ENCODE results near the gene CFAP20DC. TPM values are rescaled to one million over a fixed set of nuclear protein-coding genes. Genes with fewer than 3 reads are reported as not detected.

The CFAP20DC gene
- total and polyA plus RNA-seq, 2 of the 4 experiments (the other 2 are of a cell fraction): 1.2 to 1.6 TPM

- Histone ChIP-seq H2BK20ac (ENCODE audit: low read depth, low read length) (no peak overlapping the region), H3K23ac (ENCODE audit: low read depth, low read length) (no peak overlapping the region), H4K20me1 (ENCODE audit: insufficient read depth, low read length) (no peaks in the 10 kb centered on the region), H4K5ac (ENCODE audit: low read depth, low read length) (no peak overlapping the region), H2AFZ (replicated peaks; ENCODE audit: low read length, poor library complexity) (no peak overlapping the region), H3K56ac (ENCODE audit: extremely low read depth, insufficient read depth, low read length) (no peak overlapping the region), H2BK5ac (ENCODE audit: low read depth, low read length, poor library complexity, severe bottlenecking) (no peak overlapping the region), H3K79me1 (ENCODE audit: low read depth in 1 of 2, low read length in 2 of 2) (no peaks in the 10 kb centered on the region), H2BK120ac (ENCODE audit: low read depth, low read length) (no peak overlapping the region), H3K36me3 (ENCODE audit: control insufficient read depth, insufficient read depth, low read length) (no peaks in the 10 kb centered on the region), H3K18ac (ENCODE audit: low read depth, low read length) (no peak overlapping the region), H3K4ac (ENCODE audit: low read depth, low read length) (no peak overlapping the region), H3K4me2 (ENCODE audit: low read depth, low read length) (no peak overlapping the region), H3K9ac (ENCODE audit: low read depth, low read length) (no peak overlapping the region), H3K4me3 (ENCODE audit: insufficient read depth, low read depth, low read length) (no peak overlapping the region), H3K27ac (ENCODE audit: insufficient read depth, low read length) (no peak overlapping the region), H3K27me3 (ENCODE audit: control insufficient read depth, insufficient read depth, low read length) (no peaks in the 10 kb centered on the region), H3K14ac (replicated peaks; ENCODE audit: low read depth, low read length) (no peak overlapping the region), H2BK15ac (ENCODE audit: low read depth, low read length) (no peak overlapping the region), H3K9me3 (ENCODE audit: control insufficient read depth, insufficient read depth, low read length) (no peaks in the 10 kb centered on the region), H4K8ac (ENCODE audit: low read depth in 2 of 2, low read length in 2 of 2) (no peak overlapping the region), H2AK9ac (replicated peaks; ENCODE audit: low read depth, low read length, poor library complexity) (no peak overlapping the region), H3K4me1 (ENCODE audit: control insufficient read depth, insufficient read depth, low read length) (no peaks in the 10 kb centered on the region), H3K9me1 (ENCODE audit: insufficient read depth, low read length) (no peaks in the 10 kb centered on the region), H2AK5ac (ENCODE audit: low read depth, low read length) (no peak overlapping the region), H4K91ac (ENCODE audit: insufficient read depth, low read depth, low read length) (no peak overlapping the region)
- CTCF ChIA-PET: no interaction called here
- intact Hi-C loops (cut with micrococcal nuclease) (no loop called here), dilution Hi-C loops (cut with HindIII; ENCODE audit: low sequenced_read_pairs, unreplicated experiment) (no loop called here), in situ Hi-C loops (cut with MboI; ENCODE audit: low sequenced_read_pairs) (no loop called here)
- DNase-seq: no peak
- POLR2A ChIA-PET (ENCODE audit: unreplicated experiment): no interaction called here
- BruUV-seq (replicated peaks): no TSS peak
- TF ChIP-seq USF2 (IDR thresholded peaks at IDR 0.05; ENCODE audit: low read depth, low read length) (no peak), MAFK (IDR thresholded peaks at IDR 0.05; ENCODE audit: low read depth, low read length) (no peak), CTCF (conservative IDR thresholded peaks at IDR 0.05; ENCODE audit: low read depth, low read length) (no peak), FOS (IDR thresholded peaks at IDR 0.05; ENCODE audit: low read depth, low read length) (no peak), MAZ (IDR thresholded peaks at IDR 0.05; ENCODE audit: borderline replicate concordance, low read depth, low read length) (no peak), RCOR1 (IDR thresholded peaks at IDR 0.05; ENCODE audit: insufficient replicate concordance, low read length) (no peak), CEBPB (IDR thresholded peaks at IDR 0.05; ENCODE audit: low read depth, low read length) (no peak), POLR2A (IDR thresholded peaks at IDR 0.05; ENCODE audit: low read depth, low read length) (no peak), BHLHE40 (IDR thresholded peaks at IDR 0.05; ENCODE audit: low read depth, low read length) (no peak), RFX5 (IDR thresholded peaks at IDR 0.05; ENCODE audit: low read depth, low read length) (no peak), RAD21 (IDR thresholded peaks at IDR 0.05; ENCODE audit: low read length) (no peak), NFE2L2 (IDR thresholded peaks at IDR 0.05; ENCODE audit: low read depth, low read length) (no peak), MXI1 (IDR thresholded peaks at IDR 0.05; ENCODE audit: borderline replicate concordance, low read depth, low read length) (no peak), ELK1 (IDR thresholded peaks at IDR 0.05; ENCODE audit: borderline replicate concordance, low read depth, low read length) (no peak), CHD1 (IDR thresholded peaks at IDR 0.05; ENCODE audit: low read depth, low read length) (no peak)
- ATAC-seq (ENCODE audit: low read depth): no peak
- no CpG with 5 or more reads among the region's 3 CpGs for WGBS, 2 experiments (ENCODE audit: extremely low coverage in 2 of 2, insufficient read length in 1 of 2)
Measured at GRCh38 chr3:58713715-58714401, 336.0 kb downstream of the CFAP20DC start.
